ENCODE results near the gene APOH. TPM values are rescaled to one million over a fixed set of nuclear protein-coding genes. Genes with fewer than 3 reads are reported as not detected.

The APOH gene
- total and polyA plus RNA-seq, 2 of the 8 experiments (the other 6 are each of a cell fraction or from before 2014, with no cell fraction given) = not detected

DNA sequence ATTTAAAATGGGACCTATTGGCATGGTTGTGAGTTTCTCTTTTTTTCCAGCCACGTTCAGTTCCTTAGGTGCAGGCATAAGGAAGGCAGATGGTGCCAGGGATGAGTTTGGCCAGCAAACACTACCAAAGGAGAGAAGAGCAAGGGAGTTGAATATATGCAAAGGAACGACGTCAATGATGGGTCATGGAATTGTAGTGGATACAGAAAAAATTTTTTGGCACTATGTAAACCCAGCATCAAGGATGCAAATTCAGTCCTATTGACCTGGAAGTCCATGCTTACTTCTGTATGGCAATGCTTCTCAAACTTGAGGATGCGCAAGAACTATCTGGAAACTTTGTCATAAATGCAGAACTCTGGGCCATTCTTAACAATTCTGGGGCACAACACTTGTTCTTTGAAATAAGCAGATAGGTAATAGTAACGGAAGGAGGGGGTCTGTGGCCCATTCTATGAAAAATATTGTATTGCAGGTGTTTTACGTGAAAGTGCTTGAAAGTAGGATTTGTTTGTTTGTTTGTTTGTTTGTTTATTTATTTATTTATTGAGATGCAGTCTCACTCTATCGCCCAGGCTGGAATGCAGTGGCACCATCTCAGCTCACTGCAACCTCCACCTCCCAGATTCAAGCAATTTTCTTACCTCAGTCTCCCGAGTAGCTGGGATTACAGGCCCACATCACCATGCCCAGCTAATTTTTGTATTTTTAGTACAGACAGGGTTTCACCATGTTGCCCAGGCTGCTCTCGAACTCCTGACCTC lies 18.0 kb downstream of the APOH start:
- no peak for FAIRE-seq

More for the DNA sequence above, 18.0 kb downstream of the APOH start:
- no peak overlapping the region for H3K27ac ChIP-seq (ENCODE audit: low read depth, low read length)
- H3K9ac ChIP-seq (replicated peaks in 1 of 4; ENCODE audit: extremely low read depth in 1 of 4, low read depth in 3 of 4, low read length in 3 of 4) = no peak overlapping the region
- H2BK5ac ChIP-seq (ENCODE audit: low read depth, low read length) = no peak overlapping the region
- H4K8ac ChIP-seq (ENCODE audit: extremely low read depth, insufficient read depth, low read length) = no peak overlapping the region
- H3K18ac ChIP-seq (ENCODE audit: extremely low read depth, low read length) = no peak overlapping the region
- H3K79me2 ChIP-seq (ENCODE audit: control insufficient read depth in 1 of 2, insufficient read depth in 2 of 2, low read length in 2 of 2) = no peaks in the 10 kb centered on the region
- no peak overlapping the region for H2AFZ ChIP-seq (ENCODE audit: low read length)
- no peak overlapping the region for H3K4me2 ChIP-seq (ENCODE audit: insufficient read depth in 1 of 2, low read depth in 2 of 2, low read length in 2 of 2)
- H3K56ac ChIP-seq (replicated peaks; ENCODE audit: insufficient read length, low read depth, low read length) = no peak overlapping the region
- H2BK20ac ChIP-seq (ENCODE audit: low read length) = no peak overlapping the region
- no peak overlapping the region for H2BK120ac ChIP-seq (replicated peaks; ENCODE audit: low read depth, low read length)
- H2BK15ac ChIP-seq (ENCODE audit: low read length) = no peak overlapping the region
- 90 to 100% methylated on average over 1 to 9 of the region's 9 CpGs for WGBS, 2 experiments (ENCODE audit: extremely low coverage in 1 of 2, insufficient coverage in 1 of 2, insufficient read length in 1 of 2, insufficient replicate concordance in 2 of 2, low coverage in 1 of 2, low lambda C conversion rate in 2 of 2, missing lambda C conversion rate in 1 of 2)
- TF ChIP-seq MAFK (IDR thresholded peaks at IDR 0.05; ENCODE audit: low read depth, low read length) = no peak
- no peak for TF ChIP-seq CBX8 (IDR thresholded peaks at IDR 0.05; ENCODE audit: borderline replicate concordance, low read depth, low read length)
- no peak for TF ChIP-seq JUND (IDR thresholded peaks at IDR 0.05; ENCODE audit: low read length)
- no peaks in the 10 kb centered on the region for H3K36me3 ChIP-seq (ENCODE audit: control insufficient read depth in 2 of 4, insufficient read depth in 4 of 4, low read length in 3 of 4)
- H3K79me1 ChIP-seq (ENCODE audit: low read depth, low read length) = no peaks in the 10 kb centered on the region
- DNase-seq (ENCODE audit: low read depth in 1 of 2, low spot score in 2 of 2) = no peak
- peaks cover 2% of the 10 kb centered on the region; the same call in 1 of the 2 replicates for H3K23me2 ChIP-seq (ENCODE audit: low read depth, low read length)
- H2BK12ac ChIP-seq (ENCODE audit: low read depth, low read length) = no peak overlapping the region
- no peaks in the 10 kb centered on the region for H4K20me1 ChIP-seq (replicated peaks in 1 of 2; ENCODE audit: control insufficient read depth in 1 of 2, insufficient read depth in 2 of 2, low read length in 2 of 2)
- no peak overlapping the region for H3K4me3 ChIP-seq (ENCODE audit: extremely low read depth in 1 of 4, insufficient read depth in 2 of 4, low read depth in 3 of 4, low read length in 4 of 4)
- H3K23ac ChIP-seq (ENCODE audit: insufficient read length) = no peak overlapping the region
- H3K4me1 ChIP-seq (replicated peaks in 1 of 4; ENCODE audit: control insufficient read depth in 3 of 4, insufficient read depth in 4 of 4, low read length in 3 of 4) = peaks cover 0 to 2% (median 0%) of the 10 kb centered on the region in 4 experiments; a peak in 1 of 7 replicates
- H4K91ac ChIP-seq (replicated peaks; ENCODE audit: insufficient read length, low read length) = no peak overlapping the region
- H3K14ac ChIP-seq (ENCODE audit: insufficient read length) = no peak overlapping the region
- H2AK5ac ChIP-seq (ENCODE audit: low read depth, low read length) = no peak overlapping the region
- no peak overlapping the region for H4K5ac ChIP-seq (ENCODE audit: insufficient read length, low read depth, low read length)
- H3K9me3 ChIP-seq (ENCODE audit: insufficient read depth in 2 of 2, low read depth in 1 of 2, low read length in 1 of 2) = no peaks in the 10 kb centered on the region
- no peak overlapping the region for H3K4ac ChIP-seq (replicated peaks; ENCODE audit: insufficient read length, low read depth, low read length)
- CTCF ChIA-PET (ENCODE audit: partially characterized antibody) = interaction anchor here (0.9 to 6.6 kb wide), 2 partner anchors 9 to 463 kb away, joined by 3 to 64 read pairs; no protein-coding TSS in a partner anchor
- H3K27me3 ChIP-seq (replicated peaks in 1 of 4; ENCODE audit: control insufficient read depth in 3 of 4, extremely low read depth in 1 of 4, insufficient read depth in 3 of 4, low read length in 3 of 4) = no peaks in the 10 kb centered on the region
- POLR2A ChIA-PET (ENCODE audit: partially characterized antibody) = no interaction called here

All from H1 (cell line).